ENCODE data around the gene PARVA. TPM values are rescaled to one million over a fixed set of nuclear protein-coding genes. Genes with fewer than 3 reads are reported as not detected.

PARVA gene
- total and polyA plus RNA-seq, 9 of the 15 experiments (the other 6 are each of a cell fraction or from before 2014, with no cell fraction given): 0.11 TPM; not detected in 8

DNA sequence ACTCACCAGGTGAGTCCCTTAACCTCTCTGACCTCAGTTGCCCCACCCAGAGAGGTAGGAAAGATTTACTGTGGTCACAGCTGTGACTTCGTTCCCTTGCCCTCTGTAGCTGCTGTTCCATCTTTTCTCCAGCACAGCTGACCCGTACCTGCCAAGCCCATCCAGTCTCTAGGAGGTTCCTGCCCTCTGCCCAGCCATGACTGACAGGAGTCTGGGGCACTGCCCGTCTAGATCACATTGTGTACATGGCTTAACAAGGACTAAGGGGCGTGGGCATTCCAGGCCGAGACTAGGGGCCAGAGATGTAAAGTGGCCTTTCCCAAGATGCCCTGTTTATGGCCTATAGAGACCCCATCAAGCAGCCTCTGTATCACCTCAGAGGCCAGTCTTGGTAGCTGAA lies 132.0 kb downstream of the PARVA start:
- in situ Hi-C loops (cut with MboI): no loop called here
- intact Hi-C loops (cut with micrococcal nuclease): no loop called here
- no TSS peak for BruUV-seq (replicated peaks)
- H3K4me3 ChIP-seq: no peak overlapping the region
- no peak for DNase-seq (ENCODE audit: extremely low read depth in 1 of 4, low spot score in 3 of 4)
- no peak overlapping the region for H2AFZ ChIP-seq (ENCODE audit: low read depth, low read length)
- H3K9ac ChIP-seq (ENCODE audit: insufficient read depth in 1 of 2, low read depth in 2 of 2, low read length in 2 of 2): no peak overlapping the region
- 3% methylated on average over 5 of the region's 5 CpGs for WGBS (ENCODE audit: insufficient coverage, low coverage, missing lambda C conversion rate)
- no peaks in the 10 kb centered on the region; the same call in 1 of the 2 replicates for H4K20me1 ChIP-seq (replicated peaks; ENCODE audit: control insufficient read depth, insufficient read depth, low read length)
- H3K27ac ChIP-seq (ENCODE audit: extremely low read depth, low read depth, low read length): no peak overlapping the region
- ChIA-PET POLR2A (no interaction called here), CTCF (ENCODE audit: low intra/inter-chr PET ratio) (no interaction called here)
- H3K4me2 ChIP-seq (ENCODE audit: insufficient read depth, low read length): no peak overlapping the region
- ATAC-seq: no peak
- no peak for TF ChIP-seq NFXL1 (CRISPR knock-in tag; IDR thresholded peaks at IDR 0.05)
- no peak for TF ChIP-seq ZBTB1 (CRISPR knock-in tag; IDR thresholded peaks at IDR 0.05; ENCODE audit: borderline replicate concordance, low read depth)
- TF ChIP-seq ZNF311 (CRISPR knock-in tag; IDR thresholded peaks at IDR 0.05): no peak
- TF ChIP-seq U2AF1 (optimal IDR thresholded peaks at IDR 0.05; ENCODE audit: low read depth, low read length): no peak
- no peak for TF ChIP-seq SAFB2 (IDR thresholded peaks at IDR 0.05; ENCODE audit: borderline replicate concordance, low read depth, low read length, severe bottlenecking)
- no peak for TF ChIP-seq NCOR1 (IDR thresholded peaks at IDR 0.05)
- no peak for TF ChIP-seq NFATC3 (IDR thresholded peaks at IDR 0.05)
- TF ChIP-seq, protein P1, sequence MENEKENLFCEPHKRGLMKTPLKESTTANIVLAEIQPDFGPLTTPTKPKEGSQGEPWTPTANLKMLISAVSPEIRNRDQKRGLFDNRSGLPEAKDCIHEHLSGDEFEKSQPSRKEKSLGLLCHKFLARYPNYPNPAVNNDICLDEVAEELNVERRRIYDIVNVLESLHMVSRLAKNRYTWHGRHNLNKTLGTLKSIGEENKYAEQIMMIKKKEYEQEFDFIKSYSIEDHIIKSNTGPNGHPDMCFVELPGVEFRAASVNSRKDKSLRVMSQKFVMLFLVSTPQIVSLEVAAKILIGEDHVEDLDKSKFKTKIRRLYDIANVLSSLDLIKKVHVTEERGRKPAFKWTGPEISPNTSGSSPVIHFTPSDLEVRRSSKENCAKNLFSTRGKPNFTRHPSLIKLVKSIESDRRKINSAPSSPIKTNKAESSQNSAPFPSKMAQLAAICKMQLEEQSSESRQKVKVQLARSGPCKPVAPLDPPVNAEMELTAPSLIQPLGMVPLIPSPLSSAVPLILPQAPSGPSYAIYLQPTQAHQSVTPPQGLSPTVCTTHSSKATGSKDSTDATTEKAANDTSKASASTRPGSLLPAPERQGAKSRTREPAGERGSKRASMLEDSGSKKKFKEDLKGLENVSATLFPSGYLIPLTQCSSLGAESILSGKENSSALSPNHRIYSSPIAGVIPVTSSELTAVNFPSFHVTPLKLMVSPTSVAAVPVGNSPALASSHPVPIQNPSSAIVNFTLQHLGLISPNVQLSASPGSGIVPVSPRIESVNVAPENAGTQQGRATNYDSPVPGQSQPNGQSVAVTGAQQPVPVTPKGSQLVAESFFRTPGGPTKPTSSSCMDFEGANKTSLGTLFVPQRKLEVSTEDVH (IDR thresholded peaks at IDR 0.05; ENCODE audit: low read depth, partially characterized antibody): no peak
- TF ChIP-seq, protein P2, sequence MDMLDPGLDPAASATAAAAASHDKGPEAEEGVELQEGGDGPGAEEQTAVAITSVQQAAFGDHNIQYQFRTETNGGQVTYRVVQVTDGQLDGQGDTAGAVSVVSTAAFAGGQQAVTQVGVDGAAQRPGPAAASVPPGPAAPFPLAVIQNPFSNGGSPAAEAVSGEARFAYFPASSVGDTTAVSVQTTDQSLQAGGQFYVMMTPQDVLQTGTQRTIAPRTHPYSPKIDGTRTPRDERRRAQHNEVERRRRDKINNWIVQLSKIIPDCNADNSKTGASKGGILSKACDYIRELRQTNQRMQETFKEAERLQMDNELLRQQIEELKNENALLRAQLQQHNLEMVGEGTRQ (CRISPR knock-in tag; IDR thresholded peaks at IDR 0.05): no peak
- TF ChIP-seq HMG20B (CRISPR knock-in tag; IDR thresholded peaks at IDR 0.05): no peak
- FAIRE-seq: no peak
- no peaks in the 10 kb centered on the region for H3K4me1 ChIP-seq (replicated peaks in 1 of 2; ENCODE audit: control insufficient read depth in 2 of 2, insufficient read depth in 2 of 2, low read length in 2 of 2)
- no peaks in the 10 kb centered on the region for H3K36me3 ChIP-seq (ENCODE audit: control insufficient read depth, insufficient read depth, low read length)
- no peaks in the 10 kb centered on the region for H3K9me1 ChIP-seq (ENCODE audit: control insufficient read depth, insufficient read depth, low read length)
- no peaks in the 10 kb centered on the region for H3K9me3 ChIP-seq (replicated peaks; ENCODE audit: control insufficient read depth, insufficient read depth, low read depth, low read length)
- peaks cover 4 to 16% of the 10 kb centered on the region in 2 experiments; a peak in 4 of 5 replicates for H3K27me3 ChIP-seq (ENCODE audit: control insufficient read depth in 2 of 2, insufficient read depth in 2 of 2, low read length in 2 of 2)
- no peaks in the 10 kb centered on the region for H3K79me2 ChIP-seq (ENCODE audit: control insufficient read depth, insufficient read depth, low read length)

Data from K562 (cell line).